Esophagus (tissue), 2 donors: ENCODE results near the gene PAPLN. TPM values are rescaled to one million over a fixed set of nuclear protein-coding genes. Genes with fewer than 3 reads are reported as not detected.
"Not testable (repeated sequence)": the region's sequence is repeated elsewhere in the genome, so short reads cannot be mapped to it uniquely, and the experiment has no call there.

Experiments
- H3K27ac ChIP-seq, 2 donors: one replicate each; pipeline ENCODE4 v1.5.1; 2013; ENCODE audit warnings: low read depth in 2 of 2, mild to moderate bottlenecking in 2 of 2, inconsistent platforms in 1 of 2, low read length in 1 of 2, moderate library complexity in 1 of 2
- H3K27me3 ChIP-seq, 2 donors: one replicate each; pipeline ENCODE4 v1.6.1; 2013; ENCODE audit warnings: low read length in 2 of 2, control low read depth in 1 of 2, mild to moderate bottlenecking in 1 of 2; ENCODE audit not compliant: insufficient read depth in 2 of 2, control insufficient read depth in 1 of 2
- H3K36me3 ChIP-seq, 2 donors: one replicate each; pipeline ENCODE4 v1.6.1; 2013; ENCODE audit warnings: low read length in 1 of 2; ENCODE audit not compliant: control insufficient read depth in 2 of 2, insufficient read depth in 2 of 2
- H3K4me1 ChIP-seq, 2 donors: one replicate each; pipeline ENCODE4 v1.6.1; 2013; ENCODE audit warnings: low read length in 1 of 2; ENCODE audit not compliant: control insufficient read depth in 2 of 2, insufficient read depth in 2 of 2
- H3K4me3 ChIP-seq, 2 donors: one replicate each; pipeline ENCODE4 v1.5.1; 2013; ENCODE audit warnings: low read length in 2 of 2, mild to moderate bottlenecking in 2 of 2, low read depth in 1 of 2, moderate library complexity in 1 of 2
- H3K9me3 ChIP-seq, 2 donors: one replicate each; pipeline ENCODE4 v1.6.1; 2013; ENCODE audit warnings: mild to moderate bottlenecking in 2 of 2, low read depth in 1 of 2, low read length in 1 of 2, moderate library complexity in 1 of 2; ENCODE audit not compliant: control insufficient read depth in 2 of 2, insufficient read depth in 1 of 2
- WGBS, 2 donors: extraction: QIAGEN DNeasy Blood & Tissue Kit; methylation state at CpG; one replicate each; pipeline ENCODE4 v1.1.7; 2013; 5-methylcytosine and 5-hydroxymethylcytosine counted together
- polyA plus RNA-seq, 2 donors: library from polyadenylated mRNA; stranded (reverse); fragments of 200-250 nt; gene quantifications; one replicate each; pipeline ENCODE4 v1.2.3, GENCODE V29; 2013
- donor health status: healthy with polysubstance abuse.
- donor health status: Bipolar disorder and iron deficiency.

Gene PAPLN, protein sequence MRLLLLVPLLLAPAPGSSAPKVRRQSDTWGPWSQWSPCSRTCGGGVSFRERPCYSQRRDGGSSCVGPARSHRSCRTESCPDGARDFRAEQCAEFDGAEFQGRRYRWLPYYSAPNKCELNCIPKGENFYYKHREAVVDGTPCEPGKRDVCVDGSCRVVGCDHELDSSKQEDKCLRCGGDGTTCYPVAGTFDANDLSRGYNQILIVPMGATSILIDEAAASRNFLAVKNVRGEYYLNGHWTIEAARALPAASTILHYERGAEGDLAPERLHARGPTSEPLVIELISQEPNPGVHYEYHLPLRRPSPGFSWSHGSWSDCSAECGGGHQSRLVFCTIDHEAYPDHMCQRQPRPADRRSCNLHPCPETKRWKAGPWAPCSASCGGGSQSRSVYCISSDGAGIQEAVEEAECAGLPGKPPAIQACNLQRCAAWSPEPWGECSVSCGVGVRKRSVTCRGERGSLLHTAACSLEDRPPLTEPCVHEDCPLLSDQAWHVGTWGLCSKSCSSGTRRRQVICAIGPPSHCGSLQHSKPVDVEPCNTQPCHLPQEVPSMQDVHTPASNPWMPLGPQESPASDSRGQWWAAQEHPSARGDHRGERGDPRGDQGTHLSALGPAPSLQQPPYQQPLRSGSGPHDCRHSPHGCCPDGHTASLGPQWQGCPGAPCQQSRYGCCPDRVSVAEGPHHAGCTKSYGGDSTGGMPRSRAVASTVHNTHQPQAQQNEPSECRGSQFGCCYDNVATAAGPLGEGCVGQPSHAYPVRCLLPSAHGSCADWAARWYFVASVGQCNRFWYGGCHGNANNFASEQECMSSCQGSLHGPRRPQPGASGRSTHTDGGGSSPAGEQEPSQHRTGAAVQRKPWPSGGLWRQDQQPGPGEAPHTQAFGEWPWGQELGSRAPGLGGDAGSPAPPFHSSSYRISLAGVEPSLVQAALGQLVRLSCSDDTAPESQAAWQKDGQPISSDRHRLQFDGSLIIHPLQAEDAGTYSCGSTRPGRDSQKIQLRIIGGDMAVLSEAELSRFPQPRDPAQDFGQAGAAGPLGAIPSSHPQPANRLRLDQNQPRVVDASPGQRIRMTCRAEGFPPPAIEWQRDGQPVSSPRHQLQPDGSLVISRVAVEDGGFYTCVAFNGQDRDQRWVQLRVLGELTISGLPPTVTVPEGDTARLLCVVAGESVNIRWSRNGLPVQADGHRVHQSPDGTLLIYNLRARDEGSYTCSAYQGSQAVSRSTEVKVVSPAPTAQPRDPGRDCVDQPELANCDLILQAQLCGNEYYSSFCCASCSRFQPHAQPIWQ
- polyA plus RNA-seq, result 1 to 10 TPM; 3.9 to 7.5 TPM

DNA sequence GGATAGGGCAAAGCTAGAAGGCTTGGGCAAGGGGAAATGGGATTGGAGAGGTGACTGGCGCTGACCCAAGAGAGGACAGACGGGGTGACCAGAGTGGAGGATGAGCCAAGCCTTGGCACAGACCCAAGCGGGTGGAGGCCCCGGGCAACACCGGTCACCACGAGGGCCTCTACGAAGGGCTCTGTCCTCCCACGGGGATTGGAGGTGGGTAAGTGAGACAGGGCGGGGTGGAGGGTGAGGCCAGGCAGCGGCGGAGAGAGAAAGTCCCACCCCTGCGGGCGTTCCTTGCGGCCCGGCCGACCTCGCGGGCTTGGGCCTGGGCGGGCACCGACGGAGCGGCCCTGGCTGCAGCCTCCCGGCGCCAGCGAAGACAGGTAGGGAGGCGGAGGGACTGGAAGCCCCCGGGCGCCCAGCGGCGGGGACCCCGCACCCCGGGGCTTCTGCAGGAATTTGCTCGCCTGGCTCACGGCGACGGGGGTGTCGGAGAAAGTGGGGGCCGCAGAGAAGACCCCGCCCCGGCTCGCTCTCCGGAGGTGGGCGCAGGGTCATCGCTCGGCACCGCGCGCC, at the start of gene PAPLN:
PAPLN (plus strand) TSS at position 288 of the 567 bp plus-strand sequence. CDS start 2,273 bp downstream, outside the sequence.
- Histone ChIP-seq H3K27ac (peak within 1 kb of the TSS in 1 of 2 donors; percentile 23), H3K4me1 (peaks cover 20 to 32% of the 10 kb centered on the region in 2 donors), H3K27me3 (peaks cover 0 to 5% of the 10 kb centered on the region in 2 donors), H3K4me3 (peak within 1 kb of the TSS; percentile 51 to 57), H3K36me3 (no peaks in the 10 kb centered on the region), H3K9me3 (no peaks in the 10 kb centered on the region)
- 4 to 5% methylated on average over 47 to 48 of the region's 48 CpGs for WGBS, 2 donors

DNA sequence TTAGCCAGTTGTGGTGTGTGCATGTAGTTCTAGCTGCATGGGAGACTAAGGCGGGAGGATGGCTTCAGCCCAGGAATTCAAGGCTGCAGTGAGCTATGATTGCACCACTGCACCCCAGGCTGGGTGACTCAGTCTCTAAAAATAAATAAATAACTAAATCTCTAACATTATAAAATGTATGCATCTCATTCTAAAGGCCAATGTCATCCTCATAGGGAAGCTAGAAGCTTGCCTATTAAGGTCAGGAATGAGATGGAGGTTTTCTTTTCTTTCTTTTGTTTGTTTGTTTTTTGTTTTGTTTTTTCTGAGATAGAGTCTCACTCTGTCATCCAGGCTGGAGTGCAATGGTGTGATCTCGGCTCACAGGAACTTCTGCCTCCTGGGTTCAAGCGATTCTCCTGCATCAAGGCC, 48.8 kb upstream of the PAPLN start:
- Histone ChIP-seq H3K27me3 (no peaks in the 10 kb centered on the region), H3K4me1 (no peaks in the 10 kb centered on the region), H3K9me3 (no peaks in the 10 kb centered on the region), H3K36me3 (peaks cover 0 to 6% of the 10 kb centered on the region in 2 donors), H3K4me3 (no peak overlapping the region), H3K27ac (no peak overlapping the region)
- WGBS, 2 donors, result 88 to 89% methylated on average over 3 of the region's 3 CpGs

DNA sequence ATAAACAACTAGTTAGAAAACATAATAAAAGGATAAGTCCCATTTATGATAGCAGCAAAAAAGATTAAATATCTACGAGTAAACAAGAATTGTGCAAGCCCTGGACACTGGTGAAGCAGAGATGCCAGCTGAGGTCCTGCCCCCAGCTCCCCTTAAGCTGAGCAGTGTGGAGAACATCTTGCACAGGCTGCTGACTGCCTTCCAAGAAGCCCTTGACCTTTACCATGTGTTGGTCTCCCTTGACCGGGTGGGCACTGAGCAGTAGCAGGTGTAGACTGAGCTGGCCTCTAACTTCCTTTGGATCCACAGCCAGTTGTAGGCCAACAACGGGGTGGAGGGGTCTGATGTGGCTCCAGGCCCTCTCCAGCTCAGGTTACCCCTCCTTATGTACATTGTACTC, 47.7 kb upstream of the PAPLN start:
- Histone ChIP-seq H3K36me3 (peaks cover 0 to 6% of the 10 kb centered on the region in 2 donors), H3K27me3 (no peaks in the 10 kb centered on the region), H3K4me3 (no peak overlapping the region), H3K4me1 (no peaks in the 10 kb centered on the region), H3K27ac (no peak overlapping the region), H3K9me3 (no peaks in the 10 kb centered on the region)
- 75 to 94% methylated on average over 3 of the region's 3 CpGs for WGBS, 2 donors

DNA sequence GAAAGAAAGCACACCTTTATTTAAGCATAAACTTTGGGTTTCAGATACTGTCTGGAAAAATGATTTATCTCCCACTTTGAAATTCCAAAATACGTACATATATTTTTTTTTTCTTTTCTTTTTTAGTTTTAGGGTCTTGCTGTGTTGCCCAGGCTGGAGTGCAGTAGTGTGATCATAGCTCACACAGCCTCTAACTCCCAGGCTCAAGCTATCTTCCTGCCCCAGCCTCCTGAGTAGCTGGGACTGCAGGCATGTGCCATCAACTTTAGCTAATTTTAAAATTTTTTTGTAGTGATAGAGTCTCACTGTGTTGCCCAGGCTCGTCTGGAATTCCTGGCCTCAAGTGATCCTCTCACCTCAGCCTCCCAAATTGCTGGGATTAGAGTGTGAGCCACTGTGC, 45.9 kb upstream of the PAPLN start:
- Histone ChIP-seq H3K36me3 (peaks cover 0 to 6% of the 10 kb centered on the region in 2 donors), H3K4me1 (no peaks in the 10 kb centered on the region), H3K27ac (no peak overlapping the region), H3K9me3 (no peaks in the 10 kb centered on the region), H3K27me3 (no peaks in the 10 kb centered on the region), H3K4me3 (no peak overlapping the region)
- 87 to 90% methylated on average over 2 of the region's 2 CpGs for WGBS, 2 donors

DNA sequence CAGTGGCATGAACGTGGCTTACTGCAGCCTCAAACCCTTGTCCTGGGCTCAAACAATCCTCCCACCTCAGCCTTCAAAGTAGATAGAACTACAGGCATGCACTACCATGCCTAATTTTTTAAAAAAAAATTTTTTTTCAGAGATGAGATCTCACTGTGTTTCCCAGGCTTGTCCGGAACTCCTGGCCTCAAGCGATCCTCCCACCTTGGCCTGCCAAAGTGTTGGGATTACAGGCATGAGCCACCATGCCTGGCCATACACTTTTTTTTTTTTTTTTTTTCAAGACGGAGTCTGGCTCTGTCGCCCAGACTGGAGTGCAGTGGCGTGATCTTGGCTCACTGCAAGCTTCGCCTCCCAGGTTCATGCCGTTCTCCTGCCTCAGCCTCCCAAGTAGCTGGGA, 43.0 kb upstream of the PAPLN start:
- not testable (repeated sequence) for H3K4me1 ChIP-seq, H3K9me3 ChIP-seq, H3K4me3 ChIP-seq, H3K27me3 ChIP-seq, H3K27ac ChIP-seq
- 95 to 98% methylated on average over 8 of the region's 8 CpGs for WGBS, 2 donors
- peaks cover 4 to 10% of the 10 kb centered on the region in 2 donors for H3K36me3 ChIP-seq

DNA sequence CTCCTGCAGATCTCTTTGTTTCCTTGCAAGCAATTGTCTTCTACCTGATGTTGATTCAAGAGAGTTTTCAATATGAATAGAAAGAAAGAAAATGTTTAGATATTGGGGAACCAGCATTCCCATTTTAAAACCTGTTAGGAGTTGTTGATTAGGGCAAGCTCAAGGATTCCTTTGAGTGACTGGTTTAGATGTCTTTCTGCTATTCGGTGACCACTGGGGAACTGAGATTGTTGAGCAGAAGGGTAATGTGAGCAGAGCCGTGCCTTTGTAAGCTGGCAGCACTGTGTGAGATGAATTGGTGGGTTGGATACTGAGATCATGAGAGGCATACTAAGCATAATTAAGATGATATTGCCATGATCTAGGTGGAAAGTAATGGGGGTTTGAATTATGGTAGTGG, 39.1 kb upstream of the PAPLN start:
- no peaks in the 10 kb centered on the region for H3K9me3 ChIP-seq
- H3K4me1 ChIP-seq, result no peaks in the 10 kb centered on the region
- H3K27me3 ChIP-seq, result no peaks in the 10 kb centered on the region
- peaks cover 4 to 6% of the 10 kb centered on the region in 2 donors for H3K36me3 ChIP-seq
- H3K4me3 ChIP-seq, result no peak overlapping the region
- 83 to 86% methylated on average over 2 of the region's 2 CpGs for WGBS, 2 donors
- no peak overlapping the region for H3K27ac ChIP-seq

DNA sequence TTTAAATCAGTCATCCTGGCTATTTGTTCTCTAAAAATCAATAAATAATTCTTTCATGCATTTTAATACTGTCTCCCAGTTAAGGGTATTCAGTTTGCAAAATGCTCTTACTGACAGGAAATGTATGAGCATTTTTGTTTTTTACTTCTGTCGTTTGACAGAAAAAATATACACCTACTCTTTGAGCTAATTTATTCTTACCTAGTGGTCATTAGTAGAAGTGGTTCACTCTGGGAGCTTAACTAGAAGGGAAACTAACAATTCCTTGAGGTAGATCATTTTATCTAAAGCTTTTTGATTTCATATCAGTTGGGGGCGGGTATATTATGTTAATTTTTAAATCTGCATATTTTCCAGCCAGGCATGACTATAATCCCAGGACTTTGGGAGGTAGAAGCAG, 33.8 kb upstream of the PAPLN start:
- H3K27ac ChIP-seq, result no peak overlapping the region
- H3K27me3 ChIP-seq, result no peaks in the 10 kb centered on the region
- no peaks in the 10 kb centered on the region for H3K9me3 ChIP-seq
- H3K4me3 ChIP-seq, result no peak overlapping the region
- WGBS, 2 donors, result 85 to 90% methylated on average over 2 of the region's 2 CpGs
- peaks cover 0 to 4% of the 10 kb centered on the region in 2 donors for H3K4me1 ChIP-seq
- H3K36me3 ChIP-seq, result peaks cover 7 to 17% of the 10 kb centered on the region in 2 donors

DNA sequence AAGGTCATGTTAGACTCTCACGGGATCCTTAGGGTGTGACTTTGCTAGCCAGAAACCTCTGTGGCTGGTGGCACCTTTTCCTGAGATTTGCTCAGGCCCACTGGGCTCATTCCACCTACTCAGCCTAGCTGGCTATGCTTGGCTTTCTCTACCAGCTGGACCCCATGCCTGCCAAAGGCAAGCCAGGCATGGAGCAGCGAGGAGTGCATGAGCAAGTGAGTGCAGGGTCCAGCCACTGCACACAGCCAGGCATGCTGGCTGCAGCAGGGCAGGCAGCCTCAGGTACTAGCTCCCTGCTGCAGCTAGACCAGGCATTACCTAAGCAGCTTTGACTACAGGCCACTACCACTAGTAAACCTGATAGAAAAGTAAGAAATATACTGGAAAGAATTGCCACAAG, 29.7 kb upstream of the PAPLN start:
- WGBS, 2 donors, result 89 to 91% methylated on average over 2 of the region's 2 CpGs
- H3K27me3 ChIP-seq, result no peaks in the 10 kb centered on the region

DNA sequence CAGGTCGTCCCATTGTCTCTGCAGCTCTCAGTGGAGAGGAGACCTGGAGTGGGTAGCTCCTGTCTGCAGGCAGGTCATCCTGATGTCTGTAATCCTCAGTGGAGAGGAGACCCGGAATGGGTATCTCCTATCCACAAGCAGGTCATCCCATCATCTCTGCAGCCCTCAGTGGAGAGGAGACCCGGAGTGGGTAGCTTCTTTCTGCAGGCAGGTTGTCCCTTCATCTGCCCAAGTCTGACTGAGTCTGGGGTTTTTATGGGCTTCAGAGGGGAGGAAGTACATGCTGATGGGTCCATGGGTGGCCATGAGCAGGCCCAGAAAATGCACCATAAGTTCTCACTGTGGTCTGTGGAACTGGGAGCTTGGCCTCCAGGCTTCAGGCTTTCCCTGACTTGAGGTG, 28.9 kb upstream of the PAPLN start:
- Histone ChIP-seq H3K4me3 (no peak overlapping the region), H3K27me3 (no peaks in the 10 kb centered on the region), H3K36me3 (peaks cover 12 to 22% of the 10 kb centered on the region in 2 donors), H3K27ac (no peak overlapping the region), H3K9me3 (no peaks in the 10 kb centered on the region), H3K4me1 (peaks cover 0 to 4% of the 10 kb centered on the region in 2 donors)
- 99 to 100% methylated on average over 3 of the region's 3 CpGs for WGBS, 2 donors

More for the DNA sequence above, 29.7 kb upstream of the PAPLN start:
- Histone ChIP-seq H3K9me3 (no peaks in the 10 kb centered on the region), H3K36me3 (peaks cover 7 to 19% of the 10 kb centered on the region in 2 donors), H3K4me1 (peaks cover 0 to 4% of the 10 kb centered on the region in 2 donors), H3K27ac (no peak overlapping the region), H3K4me3 (no peak overlapping the region)
